GM12891 (cell line): ENCODE results near the gene REELD1.

ENCODE experiments used
- PAX5 ChIP-seq: IDR thresholded peaks from 2 replicates; pipeline ENCODE4 v1.6.1; 2011; ENCODE audit warnings: low read length, moderate library complexity, mild to moderate bottlenecking; ENCODE audit not compliant: insufficient read depth, severe bottlenecking
- POLR2A ChIP-seq: IDR thresholded peaks from 2 replicates; pipeline ENCODE4 v1.6.1; 2011; ENCODE audit warnings: low read depth, low read length, control low read depth
- POLR2AphosphoS5 ChIP-seq: IDR thresholded peaks from 2 replicates; pipeline ENCODE4 v1.6.1; 2011; ENCODE audit warnings: low read depth, low read length, control low read depth
- SPI1 ChIP-seq: IDR thresholded peaks from 2 replicates; pipeline ENCODE4 v1.6.1; 2011; ENCODE audit warnings: low read depth, low read length, control low read depth
- TAF1 ChIP-seq: IDR thresholded peaks from 2 replicates; pipeline ENCODE4 v1.6.1; 2011; ENCODE audit warnings: low read depth, low read length, control low read depth

DNA sequence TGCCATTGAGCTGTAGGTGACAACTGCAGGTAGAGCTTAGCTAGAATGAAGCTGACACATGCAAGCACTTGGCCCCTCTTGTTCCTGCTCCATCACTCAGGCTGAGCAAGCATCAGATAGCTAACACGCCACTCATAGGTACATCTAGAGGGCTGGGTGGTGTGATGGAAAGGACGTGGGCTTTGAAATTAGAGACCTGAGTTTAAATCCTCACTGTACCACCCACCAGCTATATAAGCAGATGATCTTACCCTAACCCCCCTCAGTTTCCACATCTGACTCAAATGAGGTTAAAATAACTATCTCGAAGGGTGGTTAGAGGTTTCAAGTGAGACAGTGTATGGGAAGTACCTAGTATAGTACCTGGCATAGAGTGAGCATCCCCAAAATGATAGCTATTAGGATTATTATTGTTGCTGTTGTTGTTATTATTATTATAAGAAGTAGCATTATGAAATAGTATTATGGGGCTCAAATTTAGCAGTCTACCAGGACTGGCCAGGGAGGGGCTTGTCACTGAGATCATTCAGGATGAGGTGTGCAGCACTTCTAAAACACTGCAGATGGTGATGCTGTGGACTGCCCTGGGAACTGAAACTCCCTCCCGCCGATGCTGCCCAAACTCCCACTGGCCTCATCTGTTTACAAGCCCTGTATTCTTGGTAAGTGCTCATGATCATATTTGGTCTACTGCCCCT, 59.0 kb downstream of the REELD1 start:
- no peak for TF ChIP-seq POLR2A
- TF ChIP-seq POLR2AphosphoS5, result no peak
- TF ChIP-seq TAF1, result no peak
- TF ChIP-seq SPI1, result peak; percentile 61; the same call in 1 of the 2 replicates
- TF ChIP-seq PAX5, result no peak
